Regular cardiac myocyte (primary cell): ENCODE results near the gene TRIM10. TPM values are rescaled to one million over a fixed set of nuclear protein-coding genes. Genes with fewer than 3 reads are reported as not detected.

Source experiments
- total RNA-seq: library from RNA; depleted of rRNA; stranded (reverse); fragments of >200 nt; gene quantifications from 2 replicates; pipeline ENCODE4 v1.2.3, GENCODE V29; 2014

TRIM10 gene
- total RNA-seq = under 0.01 TPM in 1 of 2 replicates, not detected in the other

GRCh38 chr6:30160785-30161531 is at the start of gene TRIM10:
Gene TRIM10, minus strand, starts transcription at chr6:30161211. Its CDS starts 353 bp downstream, at chr6:30160858.

GRCh38 chr6:30163090-30163917 is 2.3 kb upstream of the TRIM10 start, which contains the start of gene TRIM15:
Gene TRIM15, plus strand, starts transcription at chr6:30163546. Its CDS starts 139 bp downstream, at chr6:30163685.

GRCh38 chr6:30135757-30136156 is 25.3 kb downstream of the TRIM10 start, which contains the start of gene TRIM40:
Gene TRIM40, plus strand, starts transcription at chr6:30136140. Its CDS starts 897 bp downstream, at chr6:30137037.

GRCh38 chr6:30113003-30113759 is 47.8 kb downstream of the TRIM10 start, which contains the start of gene TRIM31:
Gene TRIM31, minus strand, starts transcription at chr6:30113090. Its CDS starts 285 bp downstream, at chr6:30112805.

Other genes starting within 250 kb of the TRIM10 start
- 160 and 680 TPM in 2 replicates for gene HLA-A, start 218.7 kb downstream of the TRIM10 start, total RNA-seq
- 25.9 and 39.7 TPM in 2 replicates for gene POLR1H, start 99.9 kb downstream of the TRIM10 start, total RNA-seq
- 13.5 and 16.9 TPM in 2 replicates for gene PPP1R11, start 94.0 kb downstream of the TRIM10 start, total RNA-seq
- gene RNF39, start 85.4 kb downstream of the TRIM10 start, total RNA-seq = 0.28 TPM in 1 of 2 replicates, not detected in the other
- not detected in 2 replicates for gene TRIM31, start 48.1 kb downstream of the TRIM10 start, total RNA-seq
- not detected in 2 replicates for gene TRIM40, start 25.1 kb downstream of the TRIM10 start, total RNA-seq
- gene TRIM15, start 2.3 kb upstream of the TRIM10 start, total RNA-seq = not detected in 2 replicates
- gene TRIM26, start 52.2 kb upstream of the TRIM10 start, total RNA-seq = 17.5 and 29.5 TPM in 2 replicates
- 9.0 and 9.6 TPM in 2 replicates for gene TRIM39, start 165.7 kb upstream of the TRIM10 start, total RNA-seq
- 24.8 and 32.4 TPM in 2 replicates for gene RPP21, start 183.9 kb upstream of the TRIM10 start, total RNA-seq